ENCODE measurements around the gene BEST4. TPM values are rescaled to one million over a fixed set of nuclear protein-coding genes. Genes with fewer than 3 reads are reported as not detected.
A peak's percentile ranks its signal among the peaks of the same experiment; 100 is the strongest.

The BEST4 gene
- total RNA-seq, 4 donors from 2014 or later: 0.21 to 0.98 TPM; not detected in 2

DNA sequence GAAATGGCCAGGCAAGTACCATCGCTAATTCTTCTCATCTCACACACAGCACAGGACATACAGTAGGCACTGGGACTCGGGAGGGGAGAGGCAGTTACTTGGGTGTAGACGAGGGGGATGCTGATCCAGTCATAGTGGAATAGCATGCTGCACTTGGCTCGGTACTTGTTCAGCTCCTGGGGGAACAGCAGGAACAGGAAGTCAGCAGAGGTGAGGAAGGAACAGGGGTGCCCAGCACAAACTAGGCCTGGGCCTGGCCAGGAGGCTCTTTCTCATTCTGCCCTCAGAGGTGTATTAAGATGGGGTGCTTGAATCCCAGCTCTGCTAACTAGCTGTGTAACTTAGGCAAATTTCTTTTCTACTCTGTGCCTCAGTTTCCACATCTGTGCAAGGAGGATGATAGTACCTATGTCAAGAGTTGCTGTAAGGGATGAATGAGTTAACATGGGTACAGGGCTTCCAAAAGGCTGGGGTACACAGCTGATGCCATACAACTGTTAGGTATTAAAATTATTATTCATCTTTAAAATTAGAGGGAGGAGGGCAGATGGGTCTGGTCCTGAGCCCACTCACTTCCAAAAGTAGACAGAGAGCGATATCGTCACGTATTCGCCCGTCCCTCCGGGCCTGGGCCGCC, 2.4 kb downstream of the BEST4 start:
- H3K27me3 ChIP-seq: no peaks in the 10 kb centered on the region
- no peaks in the 10 kb centered on the region for H3K9me3 ChIP-seq
- peak overlapping the region; percentile 45 to 58 (median 55) for H3K4me3 ChIP-seq
- DNase-seq (ENCODE audit: low spot score in 2 of 2): no peak
- peaks cover 0 to 35% (median 22%) of the 10 kb centered on the region in 4 donors for H3K4me1 ChIP-seq
- peak overlapping the region in 2 of 4 donors; percentile 69 to 75 for H3K27ac ChIP-seq
- 41 to 44% methylated on average over 11 of the region's 11 CpGs for WGBS, 2 donors
- TF ChIP-seq EP300 (IDR thresholded peaks at IDR 0.05): no peak
- TF ChIP-seq, protein P1, sequence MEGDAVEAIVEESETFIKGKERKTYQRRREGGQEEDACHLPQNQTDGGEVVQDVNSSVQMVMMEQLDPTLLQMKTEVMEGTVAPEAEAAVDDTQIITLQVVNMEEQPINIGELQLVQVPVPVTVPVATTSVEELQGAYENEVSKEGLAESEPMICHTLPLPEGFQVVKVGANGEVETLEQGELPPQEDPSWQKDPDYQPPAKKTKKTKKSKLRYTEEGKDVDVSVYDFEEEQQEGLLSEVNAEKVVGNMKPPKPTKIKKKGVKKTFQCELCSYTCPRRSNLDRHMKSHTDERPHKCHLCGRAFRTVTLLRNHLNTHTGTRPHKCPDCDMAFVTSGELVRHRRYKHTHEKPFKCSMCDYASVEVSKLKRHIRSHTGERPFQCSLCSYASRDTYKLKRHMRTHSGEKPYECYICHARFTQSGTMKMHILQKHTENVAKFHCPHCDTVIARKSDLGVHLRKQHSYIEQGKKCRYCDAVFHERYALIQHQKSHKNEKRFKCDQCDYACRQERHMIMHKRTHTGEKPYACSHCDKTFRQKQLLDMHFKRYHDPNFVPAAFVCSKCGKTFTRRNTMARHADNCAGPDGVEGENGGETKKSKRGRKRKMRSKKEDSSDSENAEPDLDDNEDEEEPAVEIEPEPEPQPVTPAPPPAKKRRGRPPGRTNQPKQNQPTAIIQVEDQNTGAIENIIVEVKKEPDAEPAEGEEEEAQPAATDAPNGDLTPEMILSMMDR (IDR thresholded peaks at IDR 0.05): no peak
- no peak for TF ChIP-seq POLR2A (IDR thresholded peaks at IDR 0.05)
- peaks cover 0 to 23% (median 0%) of the 10 kb centered on the region in 3 donors for H3K36me3 ChIP-seq

DNA sequence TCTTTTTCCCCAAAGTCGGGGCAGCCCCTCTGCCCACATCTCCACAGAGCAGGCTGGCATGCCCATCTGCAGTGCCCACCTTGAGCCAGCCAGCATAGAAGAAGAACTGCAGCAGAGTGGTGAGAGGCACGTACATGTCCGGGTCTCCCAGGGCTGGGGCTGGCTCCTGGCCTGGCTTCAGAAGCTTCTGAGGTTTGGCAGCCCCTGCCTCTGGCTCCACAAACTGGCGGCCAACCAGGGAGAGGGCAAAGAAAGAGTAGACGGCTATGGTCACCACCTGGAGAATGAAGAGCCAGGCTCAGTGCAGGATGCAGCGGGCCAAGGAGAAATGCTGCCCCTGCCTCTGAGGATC, 3.0 kb downstream of the BEST4 start:
- no peak overlapping the region for H3K27ac ChIP-seq
- H3K27me3 ChIP-seq: no peaks in the 10 kb centered on the region
- H3K36me3 ChIP-seq: peaks cover 0 to 30% (median 0%) of the 10 kb centered on the region in 3 donors
- H3K9me3 ChIP-seq: no peaks in the 10 kb centered on the region
- WGBS, 2 donors: 77 to 80% methylated on average over 6 of the region's 6 CpGs
- peaks cover 0 to 35% (median 22%) of the 10 kb centered on the region in 4 donors for H3K4me1 ChIP-seq
- H3K4me3 ChIP-seq: peak overlapping the region in 1 of 4 donors; percentile 72
- no peak for DNase-seq (ENCODE audit: low spot score in 2 of 2)
- no peak for TF ChIP-seq EP300 (IDR thresholded peaks at IDR 0.05)
- TF ChIP-seq, protein P1 (IDR thresholded peaks at IDR 0.05): no peak
- no peak for TF ChIP-seq POLR2A (IDR thresholded peaks at IDR 0.05)

DNA sequence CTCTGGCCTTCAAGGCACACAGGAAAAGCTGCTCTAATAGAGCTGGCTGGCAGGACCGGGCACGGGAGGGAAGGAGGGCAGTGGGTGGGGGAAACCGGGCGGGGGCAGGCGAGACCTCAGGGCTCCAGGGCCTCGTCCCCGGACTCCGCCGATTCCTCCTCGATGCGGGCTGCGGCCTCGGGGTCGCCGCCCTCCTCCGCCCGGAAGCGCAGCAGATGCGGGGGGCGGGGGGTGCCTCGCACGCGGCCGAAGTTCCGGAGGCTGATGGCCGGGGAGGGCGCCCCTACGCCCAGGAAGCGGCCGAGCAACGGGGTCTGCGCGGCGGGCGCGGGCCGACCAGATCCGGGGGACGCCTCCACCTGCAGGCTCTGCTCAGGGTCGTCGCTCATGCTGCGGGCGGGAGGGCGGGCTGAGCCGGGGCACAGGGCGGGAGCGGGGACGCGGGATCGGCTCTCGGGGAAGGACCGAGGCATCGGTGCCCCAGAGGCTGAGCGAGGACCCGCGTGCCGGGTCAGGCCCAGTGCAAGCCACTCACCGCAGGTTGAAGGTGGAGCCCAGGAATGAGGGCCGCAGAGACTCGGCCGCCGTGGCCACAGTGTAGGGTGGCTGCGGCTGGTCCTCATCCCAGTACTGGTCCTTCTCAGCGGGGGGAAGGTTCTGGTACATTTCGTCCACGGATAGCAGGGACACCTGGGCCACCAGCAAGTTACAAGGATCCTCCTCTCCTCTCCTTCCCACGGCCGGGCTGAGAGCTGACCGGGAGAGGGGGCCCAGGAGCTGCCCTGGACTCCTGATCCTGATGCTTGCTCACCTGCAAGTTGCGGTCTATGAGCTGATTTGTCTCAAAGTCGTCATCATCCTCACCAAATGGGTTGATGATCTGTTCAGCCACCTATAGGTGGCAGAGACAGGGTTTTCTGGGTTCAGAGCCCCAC, 3.6 kb downstream of the BEST4 start:
- peaks cover 0 to 35% (median 22%) of the 10 kb centered on the region in 4 donors for H3K4me1 ChIP-seq
- H3K27me3 ChIP-seq: no peaks in the 10 kb centered on the region
- WGBS, 2 donors: 7 to 13% methylated on average over 26 to 30 of the region's 71 CpGs
- H3K4me3 ChIP-seq: peak overlapping the region; percentile 38 to 72 (median 62)
- TF ChIP-seq POLR2A (IDR thresholded peaks at IDR 0.05) (no peak), EP300 (IDR thresholded peaks at IDR 0.05) (no peak)
- TF ChIP-seq, protein P1 (IDR thresholded peaks at IDR 0.05): peak in 1 of 5 experiments; percentile 19
- peak overlapping the region in 3 of 4 donors; percentile 38 to 66 (median 46) for H3K27ac ChIP-seq
- peaks cover 0 to 36% (median 0%) of the 10 kb centered on the region in 3 donors for H3K36me3 ChIP-seq
- DNase-seq (ENCODE audit: low spot score in 2 of 2): no peak
- H3K9me3 ChIP-seq: no peaks in the 10 kb centered on the region

GRCh38 chr1:44783697-44784093, 4.3 kb downstream of the BEST4 start:
- Histone ChIP-seq H3K4me1 (peaks cover 0 to 36% (median 22%) of the 10 kb centered on the region in 4 donors), H3K4me3 (peak overlapping the region; percentile 38 to 72 (median 62)), H3K9me3 (no peaks in the 10 kb centered on the region), H3K27ac (peak overlapping the region in 3 of 4 donors; percentile 38 to 66 (median 46)), H3K27me3 (no peaks in the 10 kb centered on the region), H3K36me3 (peaks cover 0 to 43% (median 0%) of the 10 kb centered on the region in 3 donors)
- no peak for DNase-seq (ENCODE audit: low spot score in 2 of 2)
- TF ChIP-seq, protein P1 (IDR thresholded peaks at IDR 0.05): no peak
- no peak for TF ChIP-seq EP300 (IDR thresholded peaks at IDR 0.05)
- TF ChIP-seq POLR2A (IDR thresholded peaks at IDR 0.05): no peak
- WGBS, 2 donors: 44 to 51% methylated on average over 8 of the region's 8 CpGs
